ENCODE results near the gene QSOX1.
A peak's percentile ranks its signal among the peaks of the same experiment; 100 is the strongest.

QSOX1 gene

GRCh38 chr1:180236698-180237509, 82.2 kb downstream of the QSOX1 start:
- no peak for DNase-seq

DNA sequence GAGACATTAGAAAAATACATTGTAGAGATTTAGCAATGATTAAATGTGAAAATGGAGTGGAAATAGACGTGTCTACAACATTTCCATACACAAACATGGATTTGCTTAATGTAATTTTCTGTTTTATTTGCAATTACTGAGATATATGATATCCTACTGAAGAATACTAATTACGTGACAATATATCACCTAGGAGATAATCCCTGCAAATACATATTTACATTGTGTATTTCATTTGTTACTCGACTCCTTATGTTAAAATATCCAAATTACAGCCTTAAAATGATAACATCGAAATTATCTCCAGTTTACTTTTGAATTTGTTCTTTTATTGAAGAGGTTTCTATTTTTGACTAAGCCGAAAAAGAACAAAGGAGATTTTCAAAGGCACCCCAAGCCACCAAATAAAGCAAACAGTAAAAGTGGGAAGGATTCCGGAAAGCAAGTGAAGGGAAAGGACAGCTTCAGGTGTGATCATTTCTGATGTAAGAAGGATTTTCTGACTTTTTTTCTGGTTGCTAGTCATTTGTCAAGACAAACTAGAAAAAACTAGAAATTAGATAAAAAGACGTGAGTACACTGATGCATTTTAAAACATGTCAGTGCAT, 83.3 kb downstream of the QSOX1 start:
- DNase-seq: no peak

DNA sequence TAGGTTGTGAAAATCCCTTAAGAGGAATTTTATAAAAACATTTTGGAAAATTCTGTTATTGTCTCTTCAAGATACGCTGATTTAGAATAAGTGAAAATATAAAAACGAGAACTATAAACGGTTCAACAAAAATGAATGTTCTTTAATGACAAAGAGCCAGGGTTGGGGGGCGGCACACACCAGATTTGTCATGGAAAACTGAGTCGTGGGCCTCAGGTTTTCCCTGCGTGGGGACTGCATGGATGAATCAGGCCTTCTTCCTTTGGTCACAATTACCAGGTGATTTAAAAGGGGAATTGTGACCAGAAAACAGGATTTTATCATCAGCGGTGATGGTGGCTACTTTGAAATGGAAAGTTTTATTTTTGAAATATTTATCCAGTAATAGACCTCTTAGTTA, 84.0 kb downstream of the QSOX1 start:
- DNase-seq: no peak

DNA sequence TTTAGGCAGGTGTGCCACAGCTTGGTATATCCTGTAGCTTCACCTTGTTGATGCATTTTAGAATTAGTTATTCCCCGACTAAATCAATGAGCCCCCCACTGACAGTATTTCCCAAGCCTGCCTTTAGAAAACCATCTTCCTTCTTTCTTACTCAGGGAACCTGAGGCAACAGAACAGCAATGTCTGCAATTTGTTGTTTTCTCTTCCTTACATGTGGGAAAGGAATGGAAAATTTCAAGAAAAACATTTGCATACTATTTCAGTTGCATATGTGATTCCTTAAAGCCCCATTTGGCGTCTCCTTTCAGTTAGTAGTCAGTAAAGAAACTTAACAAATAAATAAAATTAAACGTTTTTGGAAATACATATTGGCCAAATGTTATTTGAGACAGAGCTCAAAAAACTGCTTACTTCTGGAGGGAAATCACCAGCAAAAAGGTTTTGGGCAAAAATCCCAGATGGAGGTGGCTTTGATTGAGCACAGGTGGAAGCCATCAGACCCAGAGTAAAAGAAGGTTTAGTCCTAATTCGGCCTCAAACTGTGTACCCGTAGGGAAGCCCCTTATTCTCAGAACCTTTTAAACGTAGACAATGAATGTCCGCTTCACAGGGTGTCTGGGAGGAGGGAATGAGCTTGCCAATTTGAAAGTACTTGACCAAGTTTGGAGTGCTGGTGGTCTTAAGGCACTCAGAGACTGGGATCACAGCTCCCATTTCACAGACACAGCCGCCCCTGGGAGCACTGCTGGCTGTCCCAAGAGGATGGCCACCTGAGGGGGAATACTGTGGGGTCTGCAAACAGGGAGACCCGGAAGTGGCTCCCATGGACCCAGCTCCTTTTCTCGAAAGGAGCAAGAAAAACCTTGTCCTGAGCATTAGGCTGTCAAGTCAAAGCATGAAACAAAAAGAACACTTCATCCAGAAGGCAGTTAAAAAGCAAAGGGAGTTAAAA, 84.8 kb downstream of the QSOX1 start:
- DNase-seq: no peak

GRCh38 chr1:180241716-180242544, 87.3 kb downstream of the QSOX1 start:
- no peak for DNase-seq

- no peak for DNase-seq
Observed at GRCh38 chr1:180243517-180244221, 89.0 kb downstream of the QSOX1 start.

DNA sequence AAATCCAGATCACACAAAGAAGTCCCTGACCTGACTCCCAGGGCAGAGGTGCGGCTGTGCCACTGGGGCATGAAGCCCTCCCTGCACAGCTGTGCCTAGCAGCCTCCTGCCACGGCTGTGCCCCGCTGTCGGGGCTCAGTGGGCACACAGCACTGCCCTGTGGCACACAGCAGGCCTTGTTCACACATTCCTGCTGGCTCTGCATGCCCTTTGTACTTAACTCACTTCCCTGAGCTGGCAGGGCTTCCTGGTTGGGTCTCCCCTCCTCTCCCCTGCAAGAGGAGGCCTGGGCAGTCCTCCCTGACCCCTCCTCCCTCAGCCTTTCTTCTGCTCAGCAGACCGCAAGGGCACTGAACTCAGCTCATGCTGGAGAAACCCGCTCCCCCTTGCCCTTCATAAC, 90.2 kb downstream of the QSOX1 start:
- no peak for DNase-seq

DNA sequence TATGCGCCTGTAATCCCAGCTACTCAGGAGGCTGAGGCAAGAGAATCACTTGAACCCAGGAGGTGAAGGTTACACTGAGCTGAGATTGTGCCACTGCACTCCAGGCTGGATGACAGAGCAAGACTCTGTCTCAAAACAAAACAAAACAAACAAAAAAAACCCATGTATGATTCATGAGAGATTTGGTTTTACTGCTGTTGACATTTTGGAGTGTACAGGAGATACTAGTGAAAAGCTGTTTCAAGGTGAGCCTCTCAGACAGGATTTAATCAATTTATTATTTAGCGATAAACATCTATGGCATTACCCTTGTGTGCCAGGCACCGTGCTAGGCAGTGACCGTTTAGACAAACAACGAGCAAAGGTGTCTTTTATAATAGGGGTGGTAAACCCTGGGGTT, 91.9 kb downstream of the QSOX1 start:
- no peak for DNase-seq

- DNase-seq: no peak
Observed at GRCh38 chr1:180247061-180247460, 92.4 kb downstream of the QSOX1 start.

GRCh38 chr1:180247580-180247979, 92.9 kb downstream of the QSOX1 start:
- DNase-seq: no peak

DNA sequence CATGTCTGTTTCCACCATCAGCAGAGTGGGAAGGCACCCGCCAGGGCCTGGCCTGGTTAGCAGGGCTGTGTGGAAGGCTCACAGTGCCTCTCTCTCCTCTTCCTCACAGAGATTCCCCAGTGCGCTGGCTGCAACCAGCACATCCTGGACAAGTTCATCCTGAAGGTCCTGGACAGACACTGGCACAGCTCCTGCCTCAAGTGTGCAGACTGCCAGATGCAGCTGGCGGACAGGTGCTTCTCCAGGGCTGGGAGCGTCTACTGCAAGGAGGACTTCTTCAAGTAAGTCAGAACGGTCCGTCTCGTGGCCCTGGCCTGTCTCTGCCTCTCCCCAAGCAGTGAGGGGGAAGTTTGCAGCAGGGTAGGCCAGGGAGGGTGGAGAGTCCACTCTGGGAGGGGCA, 93.5 kb downstream of the QSOX1 start:
- no peak for DNase-seq

DNA sequence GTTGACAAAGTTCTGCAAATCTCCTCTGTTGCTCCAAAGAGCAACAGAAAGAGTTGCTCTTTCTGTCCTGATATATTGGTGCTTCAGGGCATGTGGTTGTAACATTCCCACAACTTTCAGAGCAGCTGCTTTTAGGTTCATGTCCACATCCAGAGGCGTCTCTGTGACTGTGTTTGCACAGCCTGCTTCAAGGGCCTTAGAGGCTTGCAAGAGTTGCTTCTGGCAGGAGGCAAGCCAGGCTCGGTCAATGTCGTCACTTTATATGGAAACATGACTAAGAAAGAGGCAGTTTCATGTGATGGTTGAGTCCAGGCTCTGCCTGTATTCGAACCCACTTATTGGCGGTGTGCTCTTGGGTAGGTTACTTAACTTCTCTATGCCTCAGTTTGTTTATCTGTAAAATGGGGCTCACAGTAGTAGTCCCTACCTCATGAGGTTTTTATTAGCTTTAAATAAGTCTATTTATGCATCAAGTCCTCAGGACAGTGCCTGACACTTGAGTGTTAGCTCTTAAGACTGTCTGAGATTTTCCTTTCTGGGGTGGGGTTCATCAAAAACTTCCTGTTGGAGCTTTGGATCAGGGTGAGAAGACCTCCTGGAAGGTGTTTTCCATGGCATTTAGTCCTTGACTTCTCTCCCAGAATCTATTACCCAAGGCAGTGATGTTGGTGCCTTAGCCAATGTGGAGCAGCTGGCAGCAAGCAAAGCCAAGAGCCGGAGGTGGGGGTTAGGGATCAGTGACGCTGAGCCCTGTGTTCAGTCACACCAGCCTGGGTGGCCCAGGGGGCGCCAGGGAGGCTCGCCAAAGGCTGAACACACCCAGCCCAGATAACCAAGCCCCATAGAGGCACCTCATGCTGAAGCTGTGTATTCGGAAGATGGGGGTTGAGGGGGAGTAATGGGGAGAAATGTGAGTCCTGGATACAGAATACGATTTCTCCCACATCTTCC, 94.3 kb downstream of the QSOX1 start:
- DNase-seq: no peak

- no peak for DNase-seq
Observed at GRCh38 chr1:180249725-180250498, 95.2 kb downstream of the QSOX1 start.

- DNase-seq: no peak
Observed at GRCh38 chr1:180250499-180250770, 95.8 kb downstream of the QSOX1 start.

DNA sequence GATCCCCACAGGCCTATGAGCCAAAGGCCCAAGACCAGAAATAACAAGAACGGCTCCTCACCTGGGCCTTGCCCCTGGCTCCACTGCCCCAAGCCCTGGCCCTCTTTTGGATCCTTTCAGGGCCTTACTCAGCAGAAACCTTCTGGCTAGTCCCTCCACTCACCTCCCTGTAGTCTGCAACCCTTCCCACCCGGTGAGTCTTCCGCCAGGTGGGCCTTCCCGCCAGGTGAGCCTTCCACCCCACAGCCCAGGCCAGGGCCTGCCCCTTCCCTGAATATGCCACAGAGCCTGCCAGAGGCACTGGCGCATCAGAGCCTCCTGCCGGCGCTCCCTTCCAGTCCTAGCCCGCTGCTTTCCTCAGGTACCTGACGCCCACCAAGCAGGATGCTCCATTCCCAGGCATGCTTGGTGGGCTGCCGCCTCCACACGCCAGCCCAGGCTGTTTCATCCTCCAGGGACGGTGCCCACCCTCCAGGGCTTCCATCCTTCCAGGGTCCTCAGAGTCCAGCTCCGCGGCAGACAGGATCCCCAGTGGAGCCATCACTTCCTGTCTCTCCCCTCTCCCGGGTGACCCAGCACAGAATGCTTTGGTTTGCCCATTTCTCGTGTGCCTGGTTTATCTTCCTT, 96.3 kb downstream of the QSOX1 start:
- no peak for DNase-seq

GRCh38 chr1:180251526-180252305, 97.0 kb downstream of the QSOX1 start:
- no peak for DNase-seq

- DNase-seq: peak; percentile 66
Observed at GRCh38 chr1:180252638-180253536, 98.2 kb downstream of the QSOX1 start.

All from stimulated activated CD4-positive, alpha-beta T cell treated with anti-CD3 and anti-CD28 coated beads, Interleukin-12 subunit alpha, Interleukin-12 subunit beta, amount 100 ng/mL, for 4 hours (primary cell).